Measurements from ENCODE around the gene CCM2.

Gene CCM2

DNA sequence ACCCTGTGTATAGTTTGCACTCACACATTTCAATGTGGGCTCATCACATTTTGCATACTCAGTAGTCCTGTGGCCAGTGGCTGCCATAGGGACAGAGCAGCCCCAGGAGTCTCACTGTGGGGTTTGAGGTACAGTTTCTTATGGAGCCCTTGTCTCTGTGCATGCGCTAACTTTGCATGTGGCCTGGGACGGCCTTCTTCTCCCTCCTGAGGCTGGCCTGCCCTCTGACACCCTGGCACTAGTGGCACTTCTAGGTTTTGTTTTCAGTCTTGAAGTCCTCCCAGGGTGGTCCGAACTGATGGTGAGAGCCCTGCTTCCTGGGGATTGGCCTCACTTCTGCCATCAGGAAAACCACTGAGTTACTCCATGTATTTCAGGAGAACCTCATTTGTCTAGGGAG lies 67.6 kb downstream of the CCM2 start:
- DNase-seq (ENCODE audit: low spot score): no peak

DNA sequence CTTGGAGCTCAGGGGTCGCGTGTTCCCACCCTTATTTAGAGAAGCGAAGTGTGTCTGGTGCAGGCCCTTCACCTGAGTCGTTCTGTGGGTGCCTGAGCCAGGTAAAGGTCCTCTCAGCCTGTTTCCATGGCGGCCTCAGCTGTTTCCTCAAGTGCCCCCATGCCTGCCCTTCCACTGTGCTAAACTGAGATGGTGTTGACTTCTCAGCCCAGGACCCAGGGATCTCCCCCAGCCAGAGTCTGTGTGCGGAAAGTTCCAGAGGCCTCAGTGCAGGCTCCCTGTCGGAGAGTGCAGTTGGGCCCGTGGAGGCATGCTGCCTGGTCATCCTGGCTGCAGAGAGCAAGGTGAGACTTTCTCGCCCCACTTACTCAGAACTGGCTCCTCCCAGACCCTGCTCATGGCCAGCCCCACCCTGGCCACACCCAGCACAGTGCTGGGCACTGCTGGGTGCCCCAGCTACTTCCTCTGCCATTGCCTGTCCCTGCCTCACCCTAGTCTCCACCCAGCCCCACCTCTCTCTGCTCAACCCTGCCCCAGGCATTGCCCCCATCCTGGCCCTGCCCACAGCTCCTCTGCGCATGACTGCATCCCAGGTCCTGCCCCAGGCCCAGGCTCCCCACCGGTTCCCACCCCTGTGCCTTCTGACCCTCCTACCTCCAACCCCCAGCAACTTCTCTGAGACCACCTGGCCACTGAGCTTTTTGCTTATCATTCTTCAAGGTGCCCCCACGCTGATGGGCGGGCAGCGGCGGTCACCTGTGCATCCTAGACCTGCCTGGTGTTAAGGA lies 68.4 kb downstream of the CCM2 start:
- no peak for DNase-seq (ENCODE audit: low spot score)

DNA sequence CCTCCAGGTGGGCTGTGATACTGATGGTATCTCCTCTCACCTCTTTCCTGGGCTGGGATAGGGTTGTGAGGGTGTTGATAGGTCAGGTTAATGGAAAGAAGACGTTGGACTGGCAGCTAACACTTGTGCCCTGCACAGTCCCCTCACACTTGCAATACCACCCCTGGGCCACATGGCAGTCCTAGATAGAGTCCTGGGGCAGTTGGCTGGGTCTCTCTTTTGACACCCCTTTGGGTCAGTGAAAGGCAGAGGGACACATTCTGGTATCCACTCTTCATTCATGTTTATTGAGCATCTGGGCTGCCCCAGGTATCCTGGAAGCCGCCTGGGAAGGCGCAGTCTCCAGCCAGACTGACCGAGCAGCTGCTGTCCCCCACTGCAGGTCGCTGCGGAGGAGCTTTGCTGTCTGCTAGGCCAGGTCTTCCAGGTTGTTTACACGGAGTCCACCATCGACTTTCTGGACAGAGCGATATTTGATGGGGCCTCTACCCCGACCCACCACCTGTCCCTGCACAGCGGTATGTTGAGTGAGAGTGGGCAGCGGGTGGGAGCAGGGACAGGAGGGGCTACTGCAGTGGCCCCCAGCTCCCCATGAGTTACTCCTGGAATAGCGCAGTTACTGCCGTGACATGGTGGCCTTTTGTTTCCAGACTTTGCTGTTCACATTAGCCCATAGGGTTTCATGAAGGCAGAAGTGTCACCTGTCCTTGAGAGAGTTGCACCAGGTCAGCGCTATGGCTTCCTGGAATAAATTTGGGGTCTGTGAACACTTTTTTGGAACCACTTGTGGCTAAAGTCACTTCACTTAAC lies 69.6 kb downstream of the CCM2 start:
- DNase-seq (ENCODE audit: low spot score): no peak

DNA sequence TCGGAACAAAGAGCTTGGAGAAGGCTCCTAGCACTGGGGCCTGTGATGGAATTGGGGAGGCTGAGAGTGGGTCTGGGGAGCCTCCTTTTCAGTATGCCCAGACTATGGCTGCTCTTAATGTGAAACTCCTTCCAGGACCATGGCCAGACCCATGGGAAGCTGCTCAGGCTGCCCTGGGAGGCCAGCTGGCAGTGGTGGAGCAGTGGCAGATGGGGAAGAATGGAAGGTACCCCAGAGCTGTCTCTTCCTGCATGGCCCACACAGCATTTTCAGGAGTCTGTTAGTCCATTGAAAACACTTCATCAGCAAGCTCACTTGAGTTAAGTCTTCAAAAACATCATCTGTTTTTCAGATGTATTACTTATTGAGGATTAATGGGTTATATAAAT lies 70.2 kb downstream of the CCM2 start:
- no peak for DNase-seq (ENCODE audit: low spot score)

DNA sequence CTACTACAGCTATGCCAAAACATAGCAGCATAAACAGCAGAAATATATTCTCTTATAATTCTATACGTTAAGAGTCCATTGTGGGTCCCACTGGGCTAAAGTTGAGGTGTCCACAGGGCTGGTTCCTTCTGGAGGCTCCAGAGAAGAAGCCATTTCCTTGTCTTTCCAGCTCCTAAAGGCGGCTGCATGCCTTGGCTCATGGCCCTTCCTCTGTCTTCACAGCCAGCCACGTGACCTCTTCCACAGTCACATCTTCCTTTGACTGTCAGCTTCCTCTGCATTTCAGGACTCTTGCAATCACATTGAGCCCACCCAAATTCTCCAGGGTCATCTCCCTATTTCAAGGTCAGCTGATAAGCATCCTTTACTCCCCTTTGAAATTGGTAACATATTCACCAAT lies 71.5 kb downstream of the CCM2 start:
- no peak for DNase-seq (ENCODE audit: low spot score)

DNA sequence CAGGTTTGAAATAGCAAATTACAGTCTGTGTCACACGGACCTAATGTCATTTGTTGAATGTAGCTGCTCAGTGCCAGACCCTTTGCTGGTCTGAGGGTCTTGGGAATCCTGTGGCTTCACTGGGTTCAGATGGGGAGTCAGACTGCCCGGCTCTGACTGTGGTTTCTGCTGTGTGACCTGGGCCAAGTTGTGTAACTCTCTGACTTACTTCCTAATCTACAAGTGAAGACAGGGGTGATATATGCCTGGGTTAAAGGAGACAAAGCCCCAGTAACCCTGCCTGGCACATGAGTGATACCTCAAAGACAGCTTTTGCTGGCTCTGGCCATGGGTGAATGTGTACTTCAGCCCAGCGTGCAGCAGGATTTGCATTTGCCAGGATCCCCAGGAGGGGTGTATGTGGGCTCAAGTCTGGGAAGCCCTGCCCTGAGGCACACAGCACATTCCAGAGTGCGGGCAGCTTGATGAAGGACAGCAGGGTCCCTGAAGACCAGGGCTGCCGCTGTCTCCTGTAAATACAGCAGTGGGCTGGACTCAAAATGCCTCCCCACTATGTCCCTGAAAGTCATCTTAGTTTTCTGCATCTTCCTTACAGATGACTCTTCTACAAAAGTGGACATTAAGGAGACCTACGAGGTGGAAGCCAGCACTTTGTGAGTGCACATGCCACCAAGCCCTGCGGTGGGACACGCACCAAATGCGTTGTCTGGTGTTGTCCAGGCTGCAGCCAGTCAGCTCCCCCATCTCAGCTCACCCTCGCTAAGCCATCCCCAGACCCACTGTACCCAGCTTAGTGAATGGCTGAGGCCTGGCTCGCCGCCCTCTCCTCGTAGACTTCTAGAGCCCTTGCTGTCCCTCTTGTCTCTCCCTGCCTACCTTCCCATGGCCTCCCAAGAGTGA lies 72.4 kb downstream of the CCM2 start:
- no peak for DNase-seq (ENCODE audit: low spot score)

DNA sequence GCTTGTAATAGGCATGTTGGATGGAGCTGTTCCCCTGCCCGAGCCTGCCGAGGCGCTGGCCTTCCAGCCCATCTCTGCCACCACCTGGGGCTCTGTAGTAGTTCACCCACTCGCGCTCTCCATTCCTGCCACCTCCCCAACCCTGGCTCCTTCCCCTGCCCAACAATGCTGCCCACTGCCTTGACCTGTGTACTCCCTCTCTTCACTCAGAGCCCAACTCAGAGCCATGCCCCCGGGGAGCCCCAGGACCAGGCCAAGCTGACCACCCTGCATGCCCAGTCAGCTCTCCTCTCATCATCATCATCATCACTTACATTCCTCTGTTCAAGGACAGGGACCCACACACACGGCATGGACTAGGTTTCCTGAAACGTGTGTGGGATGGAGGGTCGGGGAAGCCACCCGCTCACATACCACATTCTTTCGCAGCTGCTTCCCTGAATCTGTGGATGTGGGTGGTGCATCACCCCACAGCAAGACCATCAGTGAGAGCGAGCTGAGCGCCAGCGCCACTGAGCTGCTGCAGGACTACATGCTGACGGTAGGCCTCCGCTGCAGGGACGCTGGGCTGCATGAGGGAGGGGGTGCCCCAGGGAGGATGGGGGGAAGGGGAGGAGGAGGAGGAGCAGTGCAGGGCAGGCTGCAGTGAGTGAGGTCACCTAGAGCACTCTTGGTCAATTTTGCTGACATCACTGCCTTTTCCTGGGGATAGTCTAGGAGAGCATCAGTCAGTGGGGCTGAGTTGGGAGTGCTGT lies 73.2 kb downstream of the CCM2 start:
- no peak for DNase-seq (ENCODE audit: low spot score)

DNA sequence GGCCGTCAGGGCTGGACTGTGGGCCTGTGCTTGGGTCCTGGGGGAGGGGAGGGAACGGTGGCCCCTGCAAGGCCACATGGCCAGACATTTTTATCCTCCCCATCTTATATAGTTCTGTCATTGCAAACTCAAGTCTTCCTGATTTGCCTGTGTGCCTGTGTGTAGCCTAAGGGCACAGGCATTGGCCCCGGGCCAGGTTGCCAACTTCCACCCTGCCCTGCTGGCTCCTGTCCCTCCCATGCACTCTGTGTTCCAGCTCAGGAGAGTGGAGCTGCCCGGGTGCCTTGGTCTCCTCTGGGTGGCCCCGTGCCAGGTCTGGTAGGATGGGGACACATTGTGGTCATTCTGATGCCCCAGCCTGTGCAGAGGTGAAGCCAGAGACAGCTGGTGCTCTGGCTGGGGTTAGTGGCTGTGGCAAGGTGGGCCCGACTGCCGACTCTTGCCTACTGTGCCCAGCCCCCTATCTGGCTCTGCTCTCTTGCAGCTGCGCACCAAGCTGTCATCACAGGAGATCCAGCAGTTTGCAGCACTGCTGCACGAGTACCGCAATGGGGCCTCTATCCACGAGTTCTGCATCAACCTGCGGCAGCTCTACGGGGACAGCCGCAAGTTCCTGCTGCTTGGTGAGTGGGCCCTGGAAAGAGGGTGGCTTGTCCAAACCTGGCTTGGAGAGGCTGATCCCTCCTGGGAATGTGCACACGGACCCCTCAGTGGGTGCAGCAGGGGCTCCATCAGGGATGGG lies 74.0 kb downstream of the CCM2 start:
- no peak for DNase-seq (ENCODE audit: low spot score)

DNA sequence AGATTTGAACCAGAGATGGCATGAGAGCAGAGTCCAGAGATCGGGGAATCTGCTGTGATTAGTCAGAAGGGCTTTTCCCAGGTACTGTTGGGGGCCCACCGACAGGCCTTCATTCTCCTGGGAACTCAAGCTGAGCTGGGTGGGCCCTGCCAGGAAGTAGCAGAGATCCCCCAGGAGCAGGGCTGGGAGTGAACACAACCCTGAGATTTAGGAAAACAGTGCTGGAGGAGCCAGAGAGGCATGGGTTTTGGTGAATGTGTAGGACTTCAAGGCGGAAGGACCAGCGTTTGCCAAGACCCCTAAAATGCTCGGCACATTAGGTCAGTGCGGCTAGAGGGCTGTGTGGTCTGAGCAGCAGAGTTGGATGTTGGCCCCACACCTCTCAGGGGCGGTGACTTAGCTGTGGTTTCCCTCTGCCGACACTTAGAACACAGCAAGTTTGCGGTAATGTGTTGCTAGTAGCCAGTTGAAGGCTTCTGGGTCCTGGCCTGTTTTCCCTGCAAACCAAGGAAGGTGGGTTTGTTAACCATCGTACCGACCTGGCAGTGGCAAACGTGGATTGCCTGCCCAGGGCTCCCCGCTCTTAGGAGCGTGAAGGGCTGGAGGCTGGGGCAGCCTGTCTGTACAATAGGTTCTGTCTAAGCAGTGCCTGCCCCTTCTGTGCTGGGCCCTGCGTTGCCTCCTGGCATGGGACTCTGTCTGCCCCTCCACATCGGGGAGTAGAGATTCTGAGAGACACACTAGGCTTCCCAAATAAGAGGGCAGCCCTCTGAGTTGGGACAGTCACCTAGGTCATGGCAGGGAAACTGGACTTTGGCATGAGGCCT lies 74.7 kb downstream of the CCM2 start:
- DNase-seq (ENCODE audit: low spot score): no peak

DNA sequence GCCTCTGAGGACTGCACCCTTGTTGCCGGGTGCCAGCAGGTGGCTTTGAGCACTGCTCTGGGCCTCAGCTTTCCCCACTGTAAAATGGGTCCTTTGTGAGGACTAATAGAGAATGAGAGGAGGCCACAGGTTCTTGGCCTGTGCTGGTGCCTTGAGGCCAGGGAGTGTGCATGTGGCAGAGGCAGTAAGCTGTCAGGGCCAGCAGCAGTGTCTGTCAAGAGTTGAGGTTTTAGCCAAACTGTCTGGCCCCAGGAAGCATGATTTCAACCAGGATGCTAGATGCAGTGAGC lies 75.3 kb downstream of the CCM2 start:
- DNase-seq (ENCODE audit: low spot score): no peak

DNA sequence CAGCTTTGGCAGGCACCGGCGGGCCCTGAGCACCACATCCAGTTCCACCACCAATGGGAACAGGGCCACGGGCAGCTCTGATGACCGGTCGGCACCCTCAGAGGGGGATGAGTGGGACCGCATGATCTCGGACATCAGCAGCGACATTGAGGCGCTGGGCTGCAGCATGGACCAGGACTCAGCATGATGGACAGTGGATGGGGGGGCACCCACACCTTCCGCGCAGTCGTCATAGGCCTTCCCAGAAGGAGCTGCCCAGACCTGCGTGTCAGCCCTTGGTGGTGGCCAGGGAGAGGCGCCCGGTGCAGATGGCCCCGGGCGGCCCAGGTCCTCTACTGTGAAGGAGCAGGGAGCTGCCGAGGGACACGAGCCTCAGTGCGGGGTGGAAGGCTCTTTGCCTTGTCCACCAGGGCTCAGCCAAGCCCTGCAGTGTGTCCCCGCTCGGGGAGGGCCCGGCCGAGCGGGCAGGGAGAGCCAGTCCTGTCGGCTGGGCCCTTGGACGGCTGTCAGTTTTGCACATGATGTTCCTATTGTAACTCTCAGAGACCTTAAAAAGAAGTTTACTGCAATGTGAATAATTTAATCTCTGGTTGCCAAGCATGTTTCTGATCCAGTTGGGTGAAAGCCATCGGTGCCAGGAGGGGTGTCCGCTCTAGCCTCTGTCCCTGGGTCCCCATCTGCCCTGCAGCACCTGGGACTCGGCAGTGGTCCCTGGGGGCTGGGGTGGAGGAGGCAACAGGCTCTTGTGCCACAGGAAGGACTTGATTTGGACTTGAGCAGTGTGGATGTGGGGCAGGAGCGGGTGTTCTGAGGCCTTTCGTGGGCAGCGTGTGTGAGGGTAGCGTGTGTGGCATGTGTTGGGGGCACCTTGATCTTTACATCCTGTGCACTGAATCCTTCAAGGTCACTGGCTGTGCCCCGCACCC lies 76.1 kb downstream of the CCM2 start:
- no peak for DNase-seq (ENCODE audit: low spot score)

DNA sequence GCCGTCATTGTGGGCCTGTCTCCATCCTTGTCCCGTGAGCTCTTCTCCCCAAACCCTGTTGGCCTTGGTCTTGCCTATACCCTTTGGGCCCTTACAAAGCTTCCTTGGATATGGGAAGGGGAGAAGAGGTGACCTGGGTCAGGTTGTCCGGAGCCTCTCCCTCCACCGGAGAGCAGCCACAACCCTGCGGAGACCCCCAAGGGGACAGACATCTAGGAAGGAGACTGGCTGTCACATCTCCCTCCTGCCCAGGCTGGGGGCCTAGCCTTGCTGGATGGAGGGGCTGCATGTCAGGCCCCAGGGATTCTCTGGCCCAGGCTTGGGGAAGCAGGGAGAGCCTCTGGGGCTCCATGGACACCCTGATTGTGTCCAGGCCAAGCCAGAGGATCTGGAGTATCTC lies 76.9 kb downstream of the CCM2 start:
- DNase-seq (ENCODE audit: low spot score): no peak

DNA sequence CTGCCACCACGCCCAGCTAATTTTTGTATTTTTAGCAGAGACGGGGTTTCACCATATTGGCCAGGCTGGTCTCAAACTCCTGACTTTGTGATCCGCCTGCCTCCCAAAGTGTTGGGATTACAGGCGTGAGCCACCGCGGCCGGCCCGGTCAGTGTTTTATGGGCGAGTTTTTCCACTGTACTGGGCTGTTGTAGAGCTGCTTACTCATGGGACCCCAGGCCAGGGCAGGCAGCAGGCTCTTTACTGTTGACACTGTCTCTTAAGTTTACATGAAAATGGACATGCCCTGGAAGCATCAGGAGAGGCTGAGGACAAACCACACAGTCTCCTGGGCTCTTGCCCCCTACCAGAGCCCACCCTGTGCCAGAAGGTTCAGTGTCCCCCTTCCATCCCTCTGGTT lies 77.6 kb downstream of the CCM2 start:
- no peak for DNase-seq (ENCODE audit: low spot score)

DNA sequence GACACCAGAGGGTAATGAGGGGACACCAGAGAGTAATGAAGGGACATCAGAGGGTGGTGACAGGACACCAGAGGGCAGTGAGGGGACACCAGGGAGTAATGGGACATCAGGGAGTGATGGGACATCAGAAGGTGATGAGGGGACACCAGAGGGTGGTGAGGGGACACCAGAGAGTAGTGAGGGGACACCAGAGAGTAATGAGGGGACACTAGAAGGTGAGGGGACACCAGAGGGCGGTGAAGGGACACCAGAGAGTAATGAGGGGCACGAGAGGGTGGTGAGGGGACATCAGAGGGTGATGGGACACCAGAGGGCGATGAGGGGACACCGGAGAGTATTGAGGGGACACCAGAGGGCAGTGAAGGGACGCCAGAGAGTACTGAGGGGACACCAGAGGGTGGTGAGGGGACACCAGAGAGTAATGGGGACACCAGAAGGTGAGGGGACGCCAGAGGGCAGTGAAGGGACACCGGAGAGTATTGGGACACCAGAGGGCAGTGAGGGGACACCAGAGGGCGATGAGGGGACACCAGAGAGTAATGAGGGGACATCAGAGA lies 78.2 kb downstream of the CCM2 start:
- no peak for DNase-seq (ENCODE audit: low spot score)

DNA sequence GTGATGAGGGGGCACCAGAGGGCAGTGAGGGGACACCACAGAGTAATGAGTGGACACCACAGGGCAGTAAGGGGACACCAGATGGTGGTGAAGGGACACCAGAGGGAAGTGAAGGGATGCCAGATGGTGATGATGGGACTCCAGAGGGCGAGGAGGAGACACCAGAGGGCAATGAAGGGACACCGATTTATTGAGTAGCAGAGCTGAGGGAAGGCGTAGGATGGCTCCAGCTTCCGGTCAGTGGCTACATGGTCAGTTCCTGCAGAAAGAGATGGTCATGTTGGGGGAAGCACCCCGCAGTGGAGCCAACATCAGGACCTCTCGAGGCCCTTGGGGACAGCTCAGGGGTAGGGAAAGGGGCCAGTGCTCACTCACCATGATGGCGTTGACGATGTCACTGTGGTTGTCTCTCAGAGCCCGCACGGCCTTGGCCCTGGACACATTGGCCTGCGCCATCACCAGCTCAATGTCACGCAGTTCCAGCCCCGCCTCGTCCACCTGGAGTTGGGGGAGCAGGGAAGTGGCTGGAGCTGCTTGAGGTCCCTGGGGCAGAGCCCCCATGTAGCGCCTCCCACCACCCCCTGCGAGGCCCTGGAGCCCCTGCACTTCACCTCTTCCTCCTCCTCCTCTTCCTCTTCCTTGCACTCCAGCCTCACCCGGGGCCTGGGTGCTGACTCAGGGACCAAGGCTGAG lies 80.4 kb downstream of the CCM2 start:
- DNase-seq (ENCODE audit: low spot score): no peak

DNA sequence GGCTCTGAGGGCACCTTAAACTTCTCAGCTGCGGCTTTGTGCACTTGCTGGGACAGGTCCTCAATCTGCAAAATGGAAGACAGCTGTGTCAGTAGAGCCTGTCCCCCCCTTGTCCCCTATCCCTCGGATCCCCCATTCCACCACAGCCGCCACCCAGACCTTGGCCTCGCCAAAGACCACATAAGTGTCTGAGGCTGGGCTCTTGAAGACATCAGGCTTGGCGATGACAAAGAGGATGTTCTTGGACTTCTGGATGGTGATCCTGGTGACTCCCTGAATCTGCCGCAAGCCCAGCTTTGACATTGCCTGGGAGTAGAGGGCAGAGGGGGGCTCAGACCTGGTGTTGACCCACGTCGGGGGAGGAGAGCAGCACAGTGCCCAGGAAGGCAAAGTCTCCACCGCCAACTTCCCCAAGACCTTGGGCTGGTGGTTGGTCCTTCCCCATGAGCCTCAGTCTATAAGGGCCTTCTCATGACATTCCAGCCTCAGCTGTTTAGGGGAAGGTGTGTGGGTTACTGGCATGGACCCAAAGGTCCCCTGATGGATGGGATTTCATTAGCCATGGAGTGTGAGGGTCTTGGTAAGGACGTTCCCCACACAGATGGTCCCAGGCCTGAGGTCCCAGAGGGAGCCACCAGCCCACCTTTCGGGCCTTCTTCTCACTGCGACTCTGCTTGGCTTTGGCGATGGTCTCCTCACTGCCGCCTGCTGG lies 81.1 kb downstream of the CCM2 start:
- DNase-seq (ENCODE audit: low spot score): no peak

DNA sequence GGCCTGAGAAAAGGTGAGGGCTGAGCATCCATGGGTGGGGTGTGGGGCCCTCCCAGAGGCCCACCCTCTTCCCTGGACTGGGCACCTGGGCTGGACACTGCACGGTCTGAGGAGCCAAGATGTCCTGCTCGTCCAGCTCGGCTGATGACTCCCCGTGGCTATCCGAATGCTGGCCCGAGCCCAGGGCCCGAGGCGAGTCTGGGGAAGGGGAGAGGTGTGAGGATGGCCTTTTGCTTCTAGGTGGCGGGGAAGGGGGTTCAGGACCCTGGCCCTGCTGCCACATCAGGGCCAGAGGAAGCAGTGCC lies 81.6 kb downstream of the CCM2 start:
- DNase-seq (ENCODE audit: low spot score): no peak
